ENCODE measurements around the gene UBFD1.

The UBFD1 gene

DNA sequence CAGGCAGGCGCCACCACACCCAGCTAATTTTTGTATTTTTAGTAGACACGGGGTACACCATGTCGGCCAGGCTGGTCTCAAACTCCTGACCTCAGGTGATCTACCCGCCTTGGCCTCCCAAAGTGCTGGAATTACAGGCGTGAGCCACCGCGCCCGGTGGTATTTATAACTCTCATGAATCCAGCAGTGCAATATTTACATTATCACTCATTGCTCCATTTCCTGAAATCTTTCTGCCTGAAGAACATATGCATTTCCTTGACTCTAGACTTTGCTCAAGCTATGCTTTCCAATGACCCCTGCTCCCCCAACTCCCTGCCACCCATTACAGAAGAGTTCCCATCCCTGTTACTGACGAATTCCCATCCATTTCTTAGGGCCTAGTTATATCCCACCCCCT lies 58.3 kb downstream of the UBFD1 start:
- DNase-seq: no peak

Data from cerebellar nuclear complex (tissue), 1 donor.